H1 (cell line): ENCODE data around the gene NRXN3.

Experiments used
- BCL11A ChIP-seq, 2 experiments: IDR thresholded peaks; one replicate each; pipeline ENCODE4 v1.6.1; 2011; ENCODE audit warnings: low read depth in 2 of 2, low read length in 2 of 2, mild to moderate bottlenecking in 2 of 2
- CTCF ChIP-seq, 3 experiments: IDR thresholded peaks; 1 replicate in 2 of 3; 2 replicates in 1 of 3; pipeline versions ENCODE4 v1.5.1 to v1.6.1; 2011; ENCODE audit warnings: low read length in 3 of 3, mild to moderate bottlenecking in 3 of 3, inconsistent platforms in 2 of 3, low read depth in 1 of 3, moderate library complexity in 1 of 3; ENCODE audit not compliant: insufficient read depth in 1 of 3; ENCODE audit errors: control extremely low read depth in 1 of 3
- EP300 ChIP-seq, 2 experiments: IDR thresholded peaks; 1 replicate in 1 of 2; 2 replicates in 1 of 2; pipeline ENCODE4 v1.6.1; 2011 to 2012; ENCODE audit warnings: low read depth in 2 of 2, low read length in 2 of 2, mild to moderate bottlenecking in 2 of 2, borderline replicate concordance in 1 of 2, inconsistent platforms in 1 of 2, moderate library complexity in 1 of 2
- EZH2 ChIP-seq: fragments of 200-600 bp; sonication (generic); IDR thresholded peaks from 2 replicates; pipeline ENCODE4 v1.7.1; 2012; ENCODE audit warnings: low read depth, mild to moderate bottlenecking, moderate library complexity, low read length, inconsistent platforms; ENCODE audit not compliant: severe bottlenecking
- JUN ChIP-seq: IDR thresholded peaks from 2 replicates; pipeline ENCODE4 v1.6.1; 2011; ENCODE audit warnings: low read depth, mild to moderate bottlenecking, improper control_type of control experiment, low read length
- POLR2A ChIP-seq, 2 experiments: IDR thresholded peaks; 1 replicate in 1 of 2; 2 replicates in 1 of 2; pipeline ENCODE4 v1.6.1; 2011; ENCODE audit warnings: low read depth in 2 of 2, low read length in 2 of 2, mild to moderate bottlenecking in 2 of 2; ENCODE audit errors: control extremely low read depth in 1 of 2
- POLR2AphosphoS5 ChIP-seq: IDR thresholded peaks from 2 replicates; pipeline ENCODE4 v1.6.1; 2011; ENCODE audit warnings: low read depth, low read length
- USF2 ChIP-seq: IDR thresholded peaks from 2 replicates; pipeline ENCODE4 v1.6.1; 2011; ENCODE audit warnings: low read length, improper control_type of control experiment
- YY1 ChIP-seq: IDR thresholded peaks from 2 replicates; pipeline ENCODE4 v1.6.1; 2011; ENCODE audit warnings: low read depth, mild to moderate bottlenecking, low read length

DNA sequence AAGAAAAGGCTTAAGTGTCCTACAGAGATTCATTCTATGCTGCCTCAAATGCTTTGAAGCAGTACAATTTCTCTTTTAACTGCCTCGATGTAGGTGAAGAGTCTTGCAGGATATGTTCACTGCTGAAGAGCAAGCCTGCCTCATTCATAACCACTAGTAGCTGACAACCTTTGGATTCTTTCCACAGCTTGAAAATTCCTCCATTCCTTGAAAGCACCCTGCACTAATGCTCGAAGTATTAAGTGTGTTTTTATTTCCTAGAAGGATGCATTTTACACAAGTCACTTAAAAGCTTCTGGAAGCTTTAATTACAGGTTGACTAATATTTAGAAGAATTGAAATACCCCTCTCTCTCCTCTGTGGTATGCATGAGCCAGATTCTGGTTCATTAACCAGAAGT, 1611.7 kb downstream of the NRXN3 start:
- TF ChIP-seq CTCF (IDR thresholded peaks at IDR 0.05; ENCODE audit: control extremely low read depth in 1 of 3, insufficient read depth in 1 of 3, low read depth in 1 of 3, low read length in 3 of 3) (no peak), EP300 (IDR thresholded peaks at IDR 0.05; ENCODE audit: borderline replicate concordance in 1 of 2, low read depth in 2 of 2, low read length in 2 of 2) (no peak), EZH2 (no peak), POLR2AphosphoS5 (no peak), YY1 (no peak), POLR2A (IDR thresholded peaks at IDR 0.05; ENCODE audit: control extremely low read depth in 1 of 2, low read depth in 2 of 2, low read length in 2 of 2) (no peak), BCL11A (IDR thresholded peaks at IDR 0.05; ENCODE audit: low read depth in 2 of 2, low read length in 2 of 2) (no peak), JUN (no peak), USF2 (no peak)
